Gastrocnemius medialis (tissue), 4 donors: ENCODE results near the gene CD2AP. TPM values are rescaled to one million over a fixed set of nuclear protein-coding genes. Genes with fewer than 3 reads are reported as not detected.

Experiments
- ATAC-seq, 2 donors: fragments of 150-250 bp; one replicate each; pipeline ENCODE4 v1.9.1; 2016
- DNase-seq, 2 donors: peaks; one replicate each; pipeline ENCODE4 v3.0.0-alpha.2; 2019
- H3K27ac ChIP-seq, 4 donors: fragments of 200-600 bp; sonication (generic); 1 replicate in 1 of 4; 2 replicates in 3 of 4; pipeline ENCODE4 v1.5.1; 2016 to 2018; ENCODE audit warnings: mild to moderate bottlenecking in 2 of 4, moderate library complexity in 1 of 4
- H3K27me3 ChIP-seq, 3 donors: fragments of 200-600 bp; sonication (generic) in 2 of 3; 1 replicate in 1 of 3; 2 replicates in 2 of 3; pipeline versions ENCODE4 v1.5.1 to v1.6.0; 2016 to 2019; ENCODE audit warnings: mild to moderate bottlenecking in 1 of 3, moderate library complexity in 1 of 3
- H3K36me3 ChIP-seq, 2 donors: fragments of 200-600 bp; sonication (generic) in 1 of 2; one replicate each; pipeline ENCODE4 v1.5.1; 2017 to 2018
- H3K4me1 ChIP-seq, 2 donors: fragments of 200-600 bp; sonication (generic) in 1 of 2; one replicate each; pipeline ENCODE4 v1.5.1; 2016 to 2017; ENCODE audit warnings: mild to moderate bottlenecking in 2 of 2
- H3K4me3 ChIP-seq, 4 donors: fragments of 200-600 bp; sonication (generic) in 3 of 4; 1 replicate in 1 of 4; 2 replicates in 3 of 4; pipeline ENCODE4 v1.5.1; 2016 to 2019; ENCODE audit warnings: mild to moderate bottlenecking in 2 of 4
- H3K9me3 ChIP-seq, 3 donors: fragments of 200-600 bp; sonication (generic) in 2 of 3; 1 replicate in 1 of 3; 2 replicates in 2 of 3; pipeline ENCODE4 v1.5.1; 2016 to 2019
- POLR2A ChIP-seq, 2 donors: fragments of 450-650 bp; IDR thresholded peaks; one replicate each; pipeline ENCODE4 v1.6.1; 2017; ENCODE audit warnings: antibody characterized with exemption in 2 of 2, mild to moderate bottlenecking in 2 of 2, moderate library complexity in 2 of 2
- in situ Hi-C, 4 donors: fragments of 200-750 bp; cut with MboI; loops; one replicate each; pipeline versions ENCODE4 v1.15.0 to v1.8.0; 2017; ENCODE audit warnings: low sequenced_read_pairs in 4 of 4
- intact Hi-C: fragments of 100-400 bp; cut with DNase I; formaldehyde crosslinking; loops from one replicate; pipeline ENCODE4 v1.15.1; 2023; ENCODE audit warnings: low total_unique reads
- total RNA-seq, 4 donors: library from RNA; depleted of rRNA; stranded (reverse); fragments of >200 nt; gene quantifications; one replicate each; pipeline versions ENCODE4 v1.1.0 to v1.2.3, GENCODE V29; 2016
- TF ChIP-seq, protein P1 (sequence below), 5 experiments: fragments of 450-650 bp in 3 of 5; fragments of 200-600 bp in 2 of 5; sonication (generic) in 2 of 5; IDR thresholded peaks in 4 of 5; conservative IDR thresholded peaks in 1 of 5; 1 replicate in 4 of 5; 2 replicates in 1 of 5; pipeline ENCODE4 v1.5.1; 2016 to 2019; ENCODE audit warnings: antibody characterized with exemption in 5 of 5, mild to moderate bottlenecking in 3 of 5, moderate library complexity in 3 of 5

CD2AP gene
- total RNA-seq, 4 donors from 2014 or later = 6.9 to 14.1 (median 8.6) TPM

- no peaks in the 10 kb centered on the region for H3K4me1 ChIP-seq
- no peak overlapping the region for H3K4me3 ChIP-seq
- TF ChIP-seq, protein P1, sequence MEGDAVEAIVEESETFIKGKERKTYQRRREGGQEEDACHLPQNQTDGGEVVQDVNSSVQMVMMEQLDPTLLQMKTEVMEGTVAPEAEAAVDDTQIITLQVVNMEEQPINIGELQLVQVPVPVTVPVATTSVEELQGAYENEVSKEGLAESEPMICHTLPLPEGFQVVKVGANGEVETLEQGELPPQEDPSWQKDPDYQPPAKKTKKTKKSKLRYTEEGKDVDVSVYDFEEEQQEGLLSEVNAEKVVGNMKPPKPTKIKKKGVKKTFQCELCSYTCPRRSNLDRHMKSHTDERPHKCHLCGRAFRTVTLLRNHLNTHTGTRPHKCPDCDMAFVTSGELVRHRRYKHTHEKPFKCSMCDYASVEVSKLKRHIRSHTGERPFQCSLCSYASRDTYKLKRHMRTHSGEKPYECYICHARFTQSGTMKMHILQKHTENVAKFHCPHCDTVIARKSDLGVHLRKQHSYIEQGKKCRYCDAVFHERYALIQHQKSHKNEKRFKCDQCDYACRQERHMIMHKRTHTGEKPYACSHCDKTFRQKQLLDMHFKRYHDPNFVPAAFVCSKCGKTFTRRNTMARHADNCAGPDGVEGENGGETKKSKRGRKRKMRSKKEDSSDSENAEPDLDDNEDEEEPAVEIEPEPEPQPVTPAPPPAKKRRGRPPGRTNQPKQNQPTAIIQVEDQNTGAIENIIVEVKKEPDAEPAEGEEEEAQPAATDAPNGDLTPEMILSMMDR (IDR thresholded peaks at IDR 0.05 in 4 of 5, conservative IDR thresholded peaks at IDR 0.05 in 1 of 5) = no peak
- TF ChIP-seq POLR2A (IDR thresholded peaks at IDR 0.05) = no peak
- in situ Hi-C loops = no loop called here
- H3K9me3 ChIP-seq = no peaks in the 10 kb centered on the region
- no peaks in the 10 kb centered on the region for H3K27me3 ChIP-seq
- intact Hi-C loops = no loop called here
- ATAC-seq (no peak), DNase-seq (no peak)
- H3K27ac ChIP-seq = no peak overlapping the region
- H3K36me3 ChIP-seq = no peaks in the 10 kb centered on the region
Measured at GRCh38 chr6:47435254-47435612, 42.4 kb upstream of the CD2AP start.

- TF ChIP-seq, protein P1 (IDR thresholded peaks at IDR 0.05 in 4 of 5, conservative IDR thresholded peaks at IDR 0.05 in 1 of 5) = no peak
- TF ChIP-seq POLR2A (IDR thresholded peaks at IDR 0.05) = no peak
- intact Hi-C loops = no loop called here
- no peak for ATAC-seq
- Histone ChIP-seq H3K4me1 (no peaks in the 10 kb centered on the region), H3K27me3 (no peaks in the 10 kb centered on the region), H3K27ac (no peak overlapping the region), H3K9me3 (no peaks in the 10 kb centered on the region), H3K4me3 (no peak overlapping the region), H3K36me3 (no peaks in the 10 kb centered on the region)
- DNase-seq = no peak
- in situ Hi-C loops = no loop called here
Measured at GRCh38 chr6:47437592-47437991, 40.0 kb upstream of the CD2AP start.

- H3K27me3 ChIP-seq = no peaks in the 10 kb centered on the region
- in situ Hi-C loops = no loop called here
- peak in 1 of 2 donors; percentile 27 for DNase-seq
- no peak overlapping the region for H3K27ac ChIP-seq
- intact Hi-C loops = no loop called here
- no peak overlapping the region for H3K4me3 ChIP-seq
- ATAC-seq = no peak
- TF ChIP-seq, protein P1 (IDR thresholded peaks at IDR 0.05 in 4 of 5, conservative IDR thresholded peaks at IDR 0.05 in 1 of 5) = no peak
- TF ChIP-seq POLR2A (IDR thresholded peaks at IDR 0.05) = no peak
- no peaks in the 10 kb centered on the region for H3K36me3 ChIP-seq
- H3K4me1 ChIP-seq = no peaks in the 10 kb centered on the region
- no peaks in the 10 kb centered on the region for H3K9me3 ChIP-seq
Measured at GRCh38 chr6:47438481-47439347, 38.9 kb upstream of the CD2AP start.

GRCh38 chr6:47439348-47439668 lies 38.3 kb upstream of the CD2AP start:
- H3K27me3 ChIP-seq = no peaks in the 10 kb centered on the region
- no peaks in the 10 kb centered on the region for H3K4me1 ChIP-seq
- H3K27ac ChIP-seq = no peak overlapping the region
- no peaks in the 10 kb centered on the region for H3K36me3 ChIP-seq
- H3K4me3 ChIP-seq = no peak overlapping the region
- intact Hi-C loops = no loop called here
- H3K9me3 ChIP-seq = no peaks in the 10 kb centered on the region
- no peak for ATAC-seq
- in situ Hi-C loops = no loop called here
- TF ChIP-seq, protein P1 (IDR thresholded peaks at IDR 0.05 in 4 of 5, conservative IDR thresholded peaks at IDR 0.05 in 1 of 5) = no peak
- TF ChIP-seq POLR2A (IDR thresholded peaks at IDR 0.05) = no peak
- DNase-seq = no peak
